Peyer's patch (tissue), 4 donors: ENCODE results near the gene SATB1.

ENCODE experiments used
- POLR2A ChIP-seq, 2 donors: fragments of 450-650 bp; IDR thresholded peaks; one replicate each; pipeline ENCODE4 v1.5.1; 2017; ENCODE audit warnings: antibody characterized with exemption in 2 of 2, mild to moderate bottlenecking in 2 of 2, moderate library complexity in 2 of 2
- TF ChIP-seq, protein P1 (sequence below), 6 experiments: fragments of 450-650 bp in 4 of 6; fragments of 200-600 bp in 2 of 6; sonication (generic) in 1 of 6; IDR thresholded peaks; one replicate each; pipeline ENCODE4 v1.5.1; 2017 to 2019; ENCODE audit warnings: antibody characterized with exemption in 6 of 6, mild to moderate bottlenecking in 3 of 6, moderate library complexity in 1 of 6

DNA sequence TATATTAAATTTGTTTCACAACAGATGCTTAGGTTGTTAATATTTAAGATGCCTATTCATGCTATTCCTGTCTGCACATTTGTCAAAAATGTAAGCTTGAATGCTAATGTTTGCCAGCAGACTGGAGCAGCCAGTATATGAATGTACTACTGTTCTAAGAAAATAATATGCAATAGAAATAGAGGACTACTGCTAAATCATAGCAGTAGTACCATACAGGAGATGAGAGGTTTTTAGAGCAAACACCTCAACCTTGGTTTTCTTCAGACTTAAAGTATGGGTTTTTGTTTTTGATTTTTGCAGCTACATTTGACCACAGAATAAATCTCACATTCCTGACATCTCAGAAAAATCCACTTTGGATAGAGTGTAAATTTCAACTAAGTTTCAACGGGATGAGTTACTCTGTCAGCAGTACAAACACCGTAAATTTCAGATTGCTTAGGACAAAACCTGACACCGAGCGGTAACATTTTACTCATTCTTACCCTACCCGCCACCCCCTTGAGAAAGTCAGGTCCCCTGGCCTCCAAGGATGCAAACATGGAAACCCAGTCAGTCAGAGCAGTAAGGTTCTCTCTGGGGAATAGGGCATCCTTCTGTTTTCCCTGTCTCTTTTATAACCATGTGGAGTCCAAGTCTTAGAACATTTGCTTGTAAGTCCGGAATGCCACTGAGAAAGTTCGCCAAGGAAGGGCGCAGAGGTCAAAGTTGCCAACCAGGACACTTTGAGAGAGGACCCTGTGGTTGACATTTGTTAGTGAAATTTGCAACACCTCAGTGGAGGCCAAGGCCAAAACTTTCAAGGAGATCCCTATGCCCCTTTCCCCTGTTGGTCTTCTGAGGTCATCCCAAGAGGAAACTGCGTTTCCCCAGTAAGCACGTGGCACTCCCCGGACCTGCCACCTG lies 17.9 kb upstream of the SATB1 start:
- TF ChIP-seq, protein P1, sequence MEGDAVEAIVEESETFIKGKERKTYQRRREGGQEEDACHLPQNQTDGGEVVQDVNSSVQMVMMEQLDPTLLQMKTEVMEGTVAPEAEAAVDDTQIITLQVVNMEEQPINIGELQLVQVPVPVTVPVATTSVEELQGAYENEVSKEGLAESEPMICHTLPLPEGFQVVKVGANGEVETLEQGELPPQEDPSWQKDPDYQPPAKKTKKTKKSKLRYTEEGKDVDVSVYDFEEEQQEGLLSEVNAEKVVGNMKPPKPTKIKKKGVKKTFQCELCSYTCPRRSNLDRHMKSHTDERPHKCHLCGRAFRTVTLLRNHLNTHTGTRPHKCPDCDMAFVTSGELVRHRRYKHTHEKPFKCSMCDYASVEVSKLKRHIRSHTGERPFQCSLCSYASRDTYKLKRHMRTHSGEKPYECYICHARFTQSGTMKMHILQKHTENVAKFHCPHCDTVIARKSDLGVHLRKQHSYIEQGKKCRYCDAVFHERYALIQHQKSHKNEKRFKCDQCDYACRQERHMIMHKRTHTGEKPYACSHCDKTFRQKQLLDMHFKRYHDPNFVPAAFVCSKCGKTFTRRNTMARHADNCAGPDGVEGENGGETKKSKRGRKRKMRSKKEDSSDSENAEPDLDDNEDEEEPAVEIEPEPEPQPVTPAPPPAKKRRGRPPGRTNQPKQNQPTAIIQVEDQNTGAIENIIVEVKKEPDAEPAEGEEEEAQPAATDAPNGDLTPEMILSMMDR (IDR thresholded peaks at IDR 0.05) = no peak
- no peak for TF ChIP-seq POLR2A (IDR thresholded peaks at IDR 0.05)
